Activated CD4-positive, alpha-beta T cell treated with anti-CD3 and anti-CD28 coated beads, Interleukin-2, amount 50 U/mL, for 4 hours (primary cell): ENCODE measurements around the gene VAC14.

Experiments
- DNase-seq, 2 experiments: peaks; one replicate each; pipeline ENCODE4 v3.0.0-alpha.2; 2020

VAC14 gene

DNA sequence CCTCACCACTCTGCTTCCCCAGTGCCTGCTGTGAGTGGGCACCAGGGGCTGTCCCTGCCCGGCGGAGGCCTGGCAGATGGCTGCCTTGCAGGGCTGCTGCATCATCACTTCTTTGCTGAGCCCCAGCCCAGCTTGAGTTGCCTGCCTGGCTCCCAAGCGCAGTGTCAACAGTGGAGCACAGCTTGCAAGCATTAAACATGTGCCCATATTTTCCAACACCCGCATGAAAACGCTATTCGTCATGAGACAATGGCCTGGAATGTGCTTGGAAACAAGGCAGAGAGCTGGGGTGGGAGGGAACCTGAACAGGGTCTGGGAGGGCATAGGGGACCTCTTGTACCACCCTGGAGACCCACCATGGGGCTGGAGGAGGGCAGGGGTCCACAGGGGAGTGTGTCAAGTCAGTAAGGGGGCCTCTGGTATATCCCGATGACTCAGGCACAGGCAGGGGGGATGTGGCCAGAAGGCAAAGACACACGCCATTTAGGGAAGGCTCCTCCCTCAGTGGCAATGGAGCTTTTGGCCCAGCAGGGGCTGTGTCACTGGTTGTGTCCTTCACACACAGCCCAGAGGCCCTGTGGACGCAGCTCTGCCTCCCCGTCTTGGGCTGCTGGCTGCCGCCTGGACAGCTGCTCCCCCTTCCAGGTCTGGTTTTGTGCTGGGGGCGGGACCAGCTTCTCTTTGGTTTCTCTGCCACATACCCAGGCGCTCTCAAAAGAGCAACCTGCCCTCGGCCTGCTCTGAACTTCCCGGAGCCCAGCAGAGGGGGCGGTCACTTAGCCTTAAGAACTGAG lies 97.7 kb downstream of the VAC14 start:
- DNase-seq, result no peak

GRCh38 chr16:70702624-70703023 lies 98.3 kb downstream of the VAC14 start:
- DNase-seq, result no peak

DNA sequence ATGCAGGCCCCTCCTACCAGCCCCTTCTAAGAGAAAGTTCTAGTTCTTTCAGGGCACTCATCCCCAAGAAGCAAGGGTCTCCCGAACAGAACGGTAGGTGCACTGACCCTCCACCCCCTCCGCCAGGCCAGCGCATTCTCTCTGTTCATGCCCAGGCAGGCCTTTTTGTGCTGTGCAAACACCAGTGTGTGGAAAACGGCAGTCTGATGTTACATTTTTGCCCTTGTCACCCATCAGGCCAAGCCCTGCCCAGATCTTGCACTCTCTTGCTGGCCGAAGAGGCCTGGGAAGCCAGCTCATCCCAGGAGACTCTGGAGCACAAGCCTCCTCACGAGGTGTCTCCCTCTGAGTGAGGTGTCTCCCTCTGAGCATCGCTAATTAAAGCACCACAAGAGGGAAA lies 99.0 kb downstream of the VAC14 start:
- no peak for DNase-seq

GRCh38 chr16:70701596-70701995 lies 99.4 kb downstream of the VAC14 start:
- no peak for DNase-seq

DNA sequence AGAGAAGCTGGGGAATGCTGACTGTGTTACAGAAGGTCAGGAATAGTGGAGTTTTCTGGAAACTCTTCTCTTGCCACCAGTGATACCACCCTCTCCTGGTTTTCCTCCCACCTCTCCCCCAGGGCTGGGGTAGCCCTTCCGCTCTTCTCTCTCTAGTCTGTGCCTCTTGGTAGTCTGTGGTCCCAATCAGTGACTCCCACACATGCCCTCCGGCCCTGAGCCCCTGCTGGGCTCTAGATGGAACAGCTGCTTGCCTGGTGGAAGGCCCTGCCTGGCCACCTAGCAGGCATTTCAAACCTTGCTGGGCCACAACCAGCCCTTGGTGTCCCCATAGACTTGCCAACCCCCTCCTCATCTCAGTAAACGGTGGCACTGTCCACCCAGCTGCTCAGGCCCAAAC lies 99.9 kb downstream of the VAC14 start:
- no peak for DNase-seq

- no peak for DNase-seq
These were observed 100.6 kb downstream of the VAC14 start for GRCh38 chr16:70700101-70701020.

DNA sequence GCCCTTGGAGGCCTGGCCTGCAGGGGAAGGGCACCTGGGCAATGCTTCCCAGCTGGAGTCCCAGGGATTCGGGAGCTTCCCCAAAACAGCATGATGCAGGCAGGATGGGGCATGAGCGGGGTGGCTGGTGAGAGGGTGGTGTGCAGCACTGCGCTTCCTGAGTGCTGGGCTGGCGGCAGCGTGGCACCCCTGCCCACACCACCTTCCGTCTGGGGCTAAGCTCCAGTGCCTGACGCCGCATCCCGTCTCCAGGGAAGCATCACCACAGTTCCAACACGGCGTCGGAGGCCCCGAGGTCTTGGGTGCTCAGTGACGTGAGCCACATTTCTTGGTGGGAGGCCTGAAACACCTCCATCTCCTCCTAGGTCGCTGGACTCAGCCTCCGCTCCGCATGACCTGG lies 101.3 kb downstream of the VAC14 start:
- no peak for DNase-seq

- DNase-seq, result no peak
These were observed 102.1 kb downstream of the VAC14 start for GRCh38 chr16:70698901-70699300.

DNA sequence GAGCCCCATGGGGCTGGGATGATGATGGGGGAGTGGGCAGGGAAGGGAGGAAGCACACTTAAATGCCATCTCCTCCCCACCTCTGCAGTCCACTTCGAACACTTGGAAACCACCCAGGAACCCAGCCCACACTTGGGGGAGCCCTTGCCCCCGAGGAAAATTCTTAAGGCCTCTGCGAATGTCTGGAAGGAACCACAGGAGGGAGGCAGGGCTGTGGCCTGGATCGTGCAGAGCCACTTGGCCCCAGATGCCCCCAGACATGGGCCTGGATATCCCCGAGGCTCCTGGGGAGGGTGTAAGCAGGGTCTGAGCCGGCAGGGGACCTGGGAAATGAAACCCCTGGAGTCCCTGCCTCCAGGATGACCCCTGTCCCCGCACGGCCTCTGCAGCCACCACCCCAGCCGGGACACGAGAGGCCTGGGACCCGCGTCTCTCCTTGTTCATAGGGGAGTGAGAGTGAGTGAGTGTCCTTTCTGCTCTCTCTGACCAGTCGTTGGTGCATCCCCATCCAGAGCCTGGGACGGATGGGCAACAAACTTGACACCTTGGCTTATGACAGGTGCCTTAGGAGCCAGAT lies 103.3 kb downstream of the VAC14 start:
- no peak for DNase-seq

- no peak for DNase-seq
These were observed 103.9 kb downstream of the VAC14 start for GRCh38 chr16:70696952-70697593.

DNA sequence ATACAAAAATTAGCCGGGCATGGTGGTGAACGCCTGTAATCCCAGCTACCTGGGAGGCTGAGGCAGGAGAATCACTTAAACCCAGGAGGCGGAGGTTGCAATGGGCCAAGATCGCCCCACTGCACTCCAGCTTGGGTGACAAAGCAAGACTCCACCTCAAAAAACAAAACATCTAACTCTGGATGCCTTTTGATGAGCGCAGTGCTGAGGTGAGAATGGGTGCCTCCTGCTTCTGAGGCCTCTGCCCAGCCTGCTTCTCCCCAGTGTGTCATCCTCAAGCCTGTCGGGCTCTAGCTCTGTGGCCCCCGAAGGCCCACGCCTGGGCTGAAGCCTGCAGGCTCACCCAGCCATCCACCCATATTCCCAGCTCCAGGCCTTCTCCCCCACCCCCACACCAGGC lies 104.6 kb downstream of the VAC14 start:
- DNase-seq, result no peak

GRCh38 chr16:70695331-70696070 lies 105.5 kb downstream of the VAC14 start:
- no peak for DNase-seq

GRCh38 chr16:70694868-70695218 lies 106.1 kb downstream of the VAC14 start:
- no peak for DNase-seq

DNA sequence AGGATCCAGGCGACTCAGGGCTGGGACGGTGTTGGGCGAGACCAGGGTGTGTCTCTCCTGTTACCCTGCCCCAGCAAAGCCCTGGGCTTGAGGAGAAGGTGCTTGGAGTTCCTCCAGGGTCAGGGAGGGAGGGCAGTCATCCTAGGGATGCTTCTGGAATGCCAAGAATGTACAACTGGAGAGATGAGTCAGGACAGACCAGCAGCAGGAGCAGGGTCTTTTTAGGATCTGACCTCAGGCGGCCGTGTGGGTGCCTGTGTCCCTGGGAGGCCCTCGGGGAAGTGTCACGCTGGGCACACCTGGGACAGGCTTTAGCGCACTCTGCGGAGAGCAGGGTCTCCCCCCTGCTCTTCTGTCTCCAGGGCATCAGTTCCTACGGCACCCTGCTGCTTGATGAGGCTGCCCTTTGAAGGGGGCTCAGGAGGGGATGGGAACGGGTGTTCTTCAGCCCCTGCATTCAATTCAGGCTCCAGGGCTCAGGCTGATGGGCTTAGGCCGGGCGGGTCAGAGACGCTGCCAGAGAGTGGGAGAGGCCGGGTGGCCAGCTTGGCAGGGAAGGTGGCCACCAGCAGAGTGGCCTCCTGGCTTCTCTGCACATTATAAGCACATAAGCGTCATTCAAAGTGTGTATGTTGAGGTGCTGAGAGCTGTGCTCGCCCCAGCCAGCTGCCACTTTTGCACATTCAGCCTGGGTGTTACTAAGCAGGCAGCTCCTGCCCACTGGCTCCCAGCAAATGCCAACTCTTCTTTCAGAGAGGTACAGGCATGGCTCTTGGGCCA lies 106.7 kb downstream of the VAC14 start:
- no peak for DNase-seq

DNA sequence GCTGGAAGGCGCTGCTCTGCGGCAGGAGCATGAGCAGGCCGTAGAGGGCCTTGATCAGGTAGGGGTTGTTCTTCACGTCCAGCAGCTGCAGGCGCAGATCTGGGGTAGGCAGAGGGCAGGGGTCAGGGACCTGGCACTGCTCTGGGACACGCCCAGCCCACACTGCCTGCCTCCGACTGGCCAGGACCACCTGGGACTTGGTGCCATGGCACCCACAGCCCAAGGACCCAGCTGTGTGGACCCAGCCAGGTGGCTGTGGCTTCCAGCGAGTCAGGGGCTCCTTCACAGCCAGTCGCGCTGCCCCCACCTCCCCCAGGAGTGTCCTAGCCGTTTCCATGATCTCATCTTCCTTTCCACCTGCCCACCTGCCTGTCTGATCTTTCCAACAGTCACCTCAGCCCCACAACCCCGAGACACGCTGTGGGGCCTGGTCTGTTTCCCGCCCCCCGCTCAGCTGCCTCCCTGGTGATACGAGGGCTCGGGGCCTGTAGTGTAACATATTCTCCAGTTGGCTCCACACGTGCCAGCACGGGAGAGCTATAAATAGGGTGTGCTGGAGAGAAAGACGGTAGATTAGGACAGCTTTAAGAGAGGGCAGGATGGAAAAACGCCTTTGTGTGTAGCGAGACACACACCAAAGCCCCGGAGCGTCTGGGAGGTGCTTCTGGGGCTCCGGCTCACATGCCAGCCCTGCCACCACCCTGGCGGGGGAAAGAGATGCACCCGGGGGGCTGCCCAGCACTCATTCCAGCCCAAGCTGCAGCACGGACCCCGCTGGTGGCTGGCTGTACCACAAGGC lies 107.9 kb downstream of the VAC14 start:
- no peak for DNase-seq

GRCh38 chr16:70692130-70692872 lies 108.7 kb downstream of the VAC14 start:
- DNase-seq, result no peak

- no peak for DNase-seq
These were observed 109.5 kb downstream of the VAC14 start for GRCh38 chr16:70691223-70692129.

GRCh38 chr16:70689970-70690891 lies 110.7 kb downstream of the VAC14 start:
- no peak for DNase-seq
